ENCODE results near the gene GALNT16.

Gene GALNT16

GRCh38 chr14:69317102-69317755 is 57.3 kb downstream of the GALNT16 start:
- DNase-seq (ENCODE audit: low spot score) = no peak

DNA sequence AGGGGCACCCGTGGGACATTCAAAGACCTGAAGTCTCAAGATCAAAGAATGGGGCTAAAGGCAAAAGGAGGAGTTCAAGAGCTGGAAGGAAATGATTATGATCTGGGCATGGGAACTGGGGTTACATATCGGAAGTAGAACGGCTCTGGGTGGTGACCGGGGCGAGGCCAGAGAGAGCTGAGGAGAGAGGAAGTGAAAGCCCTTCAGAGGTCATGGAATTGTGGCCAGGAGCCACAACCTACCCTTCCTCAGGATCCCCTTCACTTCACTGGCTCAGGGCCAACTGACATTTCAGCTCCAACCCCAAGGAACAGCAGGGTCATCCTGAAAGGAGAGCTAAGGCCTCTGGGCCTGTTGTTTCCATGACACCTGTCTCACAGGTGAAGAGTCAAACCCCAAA is 57.8 kb downstream of the GALNT16 start:
- no peak for DNase-seq (ENCODE audit: low spot score)

- DNase-seq (ENCODE audit: low spot score) = peak; percentile 6
Measured at GRCh38 chr14:69318241-69318640, 58.3 kb downstream of the GALNT16 start.

- DNase-seq (ENCODE audit: low spot score) = no peak
Measured at GRCh38 chr14:69318901-69319475, 59.0 kb downstream of the GALNT16 start.

GRCh38 chr14:69319911-69320310 is 60.0 kb downstream of the GALNT16 start:
- no peak for DNase-seq (ENCODE audit: low spot score)

DNA sequence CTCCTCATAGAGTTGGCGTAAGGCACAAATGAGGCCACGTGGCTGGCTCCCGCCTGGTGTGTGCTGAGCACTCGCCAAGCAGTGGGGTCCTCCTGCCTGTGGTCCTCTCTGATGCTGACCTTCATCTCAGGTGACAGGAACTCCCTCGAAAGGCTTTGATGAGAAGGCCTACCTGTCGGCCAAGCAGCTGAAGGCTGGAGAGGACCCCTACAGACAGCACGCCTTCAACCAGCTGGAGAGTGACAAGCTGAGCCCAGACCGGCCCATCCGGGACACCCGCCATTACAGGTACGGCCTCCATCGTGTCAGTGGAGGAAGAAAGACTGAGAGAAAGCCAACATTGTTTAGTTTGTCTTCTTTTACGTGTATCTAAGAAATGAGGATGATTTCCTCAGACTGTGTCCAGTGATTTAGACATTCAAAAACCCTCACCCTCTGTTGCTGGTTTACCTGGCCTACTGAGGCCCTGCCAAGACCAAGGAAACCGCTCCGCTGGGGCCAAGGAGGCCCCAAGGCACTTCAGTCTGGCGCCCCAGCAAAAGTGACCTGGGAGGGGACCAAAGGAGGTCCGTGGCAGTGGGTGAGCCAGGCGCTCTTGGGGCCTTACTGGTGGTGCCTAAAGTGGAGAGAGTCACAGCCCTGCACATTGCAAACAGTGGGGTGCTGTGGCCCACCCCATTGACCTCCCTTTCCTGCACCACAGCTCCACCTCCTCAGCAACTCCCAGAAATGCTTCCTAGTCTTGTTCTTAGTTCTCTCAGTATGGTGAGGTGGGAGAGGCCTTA is 60.8 kb downstream of the GALNT16 start:
- DNase-seq (ENCODE audit: low spot score) = no peak

DNA sequence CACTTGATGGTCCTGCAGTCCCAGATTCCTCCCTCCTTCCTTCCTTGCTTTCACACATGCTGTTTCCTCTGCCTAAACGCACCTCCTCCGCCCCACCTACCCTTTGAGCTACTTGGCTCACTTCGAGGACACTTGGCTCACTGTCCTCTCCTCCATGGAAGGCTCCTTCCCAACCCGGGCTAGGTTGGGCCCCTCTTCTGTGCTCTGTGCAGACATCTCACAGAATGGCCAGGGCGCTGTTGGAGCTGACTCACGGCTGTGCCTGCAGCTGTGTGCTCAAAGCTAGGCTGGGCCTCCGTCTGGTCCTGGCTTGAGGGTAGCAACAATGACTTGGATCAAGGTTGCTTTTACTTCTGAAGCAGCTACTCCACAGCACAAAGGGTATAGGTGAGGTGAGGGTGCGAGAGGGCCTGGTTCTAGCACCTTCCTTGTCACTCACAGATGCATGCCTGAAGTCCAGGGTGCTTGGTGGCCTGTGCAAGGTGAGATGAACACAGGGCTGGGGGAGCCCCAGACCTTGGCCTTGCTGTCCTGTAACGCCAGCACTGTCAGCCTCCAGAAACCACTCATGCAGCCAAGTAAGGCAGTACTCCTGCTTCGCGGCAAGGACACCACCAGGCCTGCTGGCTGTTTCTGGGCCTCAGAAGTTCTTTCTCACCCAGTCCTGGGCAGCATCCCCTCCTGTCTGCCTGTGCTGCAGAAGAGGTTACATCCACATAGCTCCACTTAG is 61.8 kb downstream of the GALNT16 start:
- DNase-seq (ENCODE audit: low spot score) = no peak

- DNase-seq (ENCODE audit: low spot score) = no peak
Measured at GRCh38 chr14:69323266-69323998, 63.5 kb downstream of the GALNT16 start.

- no peak for DNase-seq (ENCODE audit: low spot score)
Measured at GRCh38 chr14:69323999-69324282, 64.0 kb downstream of the GALNT16 start.

GRCh38 chr14:69324341-69324931 is 64.5 kb downstream of the GALNT16 start:
- no peak for DNase-seq (ENCODE audit: low spot score)

- DNase-seq (ENCODE audit: low spot score) = no peak
Measured at GRCh38 chr14:69325086-69325485, 65.1 kb downstream of the GALNT16 start.

DNA sequence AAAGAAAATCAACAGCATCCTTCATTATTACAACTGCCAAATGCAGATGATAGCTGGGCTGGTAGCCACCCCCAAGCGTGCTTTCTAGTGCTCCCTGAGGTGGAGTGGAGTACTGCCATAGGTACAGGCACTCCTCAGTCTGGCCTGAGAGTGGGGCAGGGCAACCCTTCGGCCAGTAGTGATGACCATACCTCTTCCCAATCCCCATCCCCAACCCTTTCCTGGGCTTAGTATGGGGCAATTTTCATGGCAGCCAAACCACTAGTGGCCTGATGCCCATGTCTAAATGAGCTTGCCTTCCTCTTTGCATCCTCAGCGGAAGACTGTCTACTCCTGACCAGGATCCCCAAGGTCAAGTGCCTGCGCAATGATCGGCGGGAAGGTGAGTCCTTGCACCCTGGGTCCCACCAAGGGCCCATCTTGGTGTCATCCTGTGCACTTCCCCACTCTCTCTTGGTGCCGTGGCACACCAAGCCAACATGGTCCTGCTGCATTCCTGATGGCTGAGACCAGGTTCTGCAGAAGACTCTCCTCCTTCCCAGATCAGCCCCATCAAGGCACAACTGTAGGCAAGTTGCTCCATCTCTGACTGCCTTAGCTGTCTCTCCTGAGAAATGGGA is 65.8 kb downstream of the GALNT16 start:
- no peak for DNase-seq (ENCODE audit: low spot score)

DNA sequence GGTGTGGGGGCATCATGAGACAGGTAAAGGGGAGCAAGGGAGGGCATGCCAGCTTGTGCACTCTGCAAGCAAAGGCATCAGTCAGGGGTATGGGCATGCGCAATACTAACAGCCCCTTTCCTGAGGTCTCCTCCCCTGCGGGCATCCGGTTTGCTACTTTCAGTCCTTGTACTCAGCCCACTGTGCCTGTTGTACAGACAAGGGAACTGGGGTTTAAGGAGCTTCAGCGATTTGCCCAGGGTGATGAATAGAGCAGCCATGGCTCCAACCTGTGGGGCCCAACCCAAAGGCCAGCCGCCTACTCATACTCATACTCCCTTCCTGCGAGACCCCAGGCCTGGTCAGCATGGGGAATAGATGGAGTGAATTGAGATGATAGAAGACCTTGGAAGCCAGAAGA is 66.7 kb downstream of the GALNT16 start:
- DNase-seq (ENCODE audit: low spot score) = no peak

GRCh38 chr14:69327507-69327906 is 67.5 kb downstream of the GALNT16 start:
- no peak for DNase-seq (ENCODE audit: low spot score)

DNA sequence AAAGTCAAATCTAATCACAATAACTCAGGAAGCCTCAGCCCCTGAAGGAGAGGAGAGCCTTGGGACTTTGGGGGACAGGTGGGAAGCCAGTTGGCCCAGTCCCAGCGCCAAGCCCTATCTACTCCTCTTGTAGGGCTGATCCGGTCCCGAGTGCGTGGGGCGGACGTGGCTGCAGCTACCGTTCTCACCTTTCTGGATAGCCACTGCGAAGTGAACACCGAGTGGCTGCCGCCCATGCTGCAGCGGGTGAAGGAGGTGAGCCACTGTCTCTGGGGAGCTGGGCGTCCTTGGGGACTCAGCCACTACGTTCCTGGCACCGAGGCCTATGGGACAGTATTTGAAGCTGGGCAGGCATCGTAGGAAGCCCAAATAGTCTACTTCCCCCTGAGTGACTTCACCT is 68.4 kb downstream of the GALNT16 start:
- no peak for DNase-seq (ENCODE audit: low spot score)

DNA sequence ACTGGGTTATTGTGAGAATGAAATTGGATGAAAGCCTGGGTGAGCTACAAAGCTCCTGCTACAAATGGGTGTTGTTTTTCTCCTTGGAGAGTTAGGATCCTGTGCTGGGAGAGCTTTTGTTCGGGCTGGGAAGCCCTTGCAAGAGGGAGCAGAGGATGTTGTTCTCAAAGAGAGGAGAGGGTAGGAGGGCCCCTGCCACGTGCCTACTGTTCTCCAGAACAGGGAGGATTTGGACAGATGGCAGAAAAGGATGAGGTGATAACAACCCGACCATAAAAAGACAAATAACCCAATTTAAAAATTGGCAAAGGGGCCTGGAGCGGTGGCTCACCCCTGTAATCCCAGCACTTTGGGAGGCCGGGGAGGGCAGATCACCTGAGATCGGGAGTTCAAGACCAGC is 68.8 kb downstream of the GALNT16 start:
- DNase-seq (ENCODE audit: low spot score) = no peak

DNA sequence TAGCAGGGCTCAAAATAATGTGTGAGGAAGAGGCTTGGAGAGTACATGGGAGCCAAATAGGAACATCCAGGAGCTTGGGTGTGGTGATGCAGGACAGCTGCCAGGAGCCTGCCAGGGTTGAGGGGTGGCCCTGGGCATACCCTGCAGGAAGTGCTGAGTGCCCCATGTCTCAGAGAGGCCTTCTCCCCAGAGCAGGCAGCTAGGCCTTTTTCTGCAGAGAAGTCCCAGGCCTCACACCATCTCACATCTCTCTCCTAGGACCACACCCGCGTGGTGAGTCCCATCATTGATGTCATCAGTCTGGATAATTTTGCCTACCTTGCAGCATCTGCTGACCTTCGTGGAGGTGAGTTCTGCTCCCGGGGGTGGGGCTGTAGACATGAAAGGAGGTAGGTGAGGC is 71.2 kb downstream of the GALNT16 start:
- no peak for DNase-seq (ENCODE audit: low spot score)

DNA sequence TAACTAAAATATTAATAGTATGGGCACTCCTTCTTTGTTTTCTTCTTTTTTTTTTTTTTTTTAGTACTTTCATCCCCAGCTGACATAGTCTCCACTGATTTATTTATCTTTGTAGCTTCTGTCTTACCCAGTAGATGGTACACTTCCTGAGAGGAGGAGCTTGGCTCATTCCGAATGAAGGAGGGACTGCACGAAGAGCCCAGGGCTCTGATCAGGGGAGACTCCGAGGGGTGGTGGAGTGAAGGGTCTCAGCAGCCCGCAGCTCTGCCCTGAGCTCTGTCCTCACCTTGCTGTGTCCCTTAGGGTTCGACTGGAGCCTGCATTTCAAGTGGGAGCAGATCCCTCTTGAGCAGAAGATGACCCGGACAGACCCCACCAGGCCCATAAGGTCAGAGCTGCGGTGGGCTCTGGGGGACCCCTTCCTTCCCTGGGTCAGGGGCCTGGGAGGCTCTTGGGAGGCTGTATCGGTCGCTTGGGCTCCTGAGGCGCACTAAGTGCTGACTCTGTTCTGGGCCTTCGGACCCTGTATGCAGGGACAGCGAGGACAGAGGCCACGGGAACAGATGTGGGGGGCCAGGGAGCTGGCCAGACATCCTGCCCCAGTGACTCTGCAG is 72.9 kb downstream of the GALNT16 start:
- DNase-seq (ENCODE audit: low spot score) = no peak

- DNase-seq (ENCODE audit: low spot score) = no peak
Measured at GRCh38 chr14:69333791-69334337, 73.9 kb downstream of the GALNT16 start.

- no peak for DNase-seq (ENCODE audit: low spot score)
Measured at GRCh38 chr14:69334576-69334975, 74.6 kb downstream of the GALNT16 start.

GRCh38 chr14:69335371-69335771 is 75.4 kb downstream of the GALNT16 start:
- no peak for DNase-seq (ENCODE audit: low spot score)

Measured in NAMALWA (cell line).